ENCODE data around the gene ZNF576. TPM values are rescaled to one million over a fixed set of nuclear protein-coding genes. Genes with fewer than 3 reads are reported as not detected.

The ZNF576 gene
- total RNA-seq, 4 donors from 2014 or later: 9.9 to 18.8 (median 15.2) TPM

- H3K27me3 ChIP-seq: no peaks in the 10 kb centered on the region
- no peak overlapping the region for H3K4me3 ChIP-seq
- no peak overlapping the region for H3K27ac ChIP-seq
- TF ChIP-seq POLR2A (IDR thresholded peaks at IDR 0.05): no peak
- no peak for TF ChIP-seq CTCF (IDR thresholded peaks at IDR 0.05)
- no peak for TF ChIP-seq EP300 (IDR thresholded peaks at IDR 0.05)
- H3K9me3 ChIP-seq: no peaks in the 10 kb centered on the region
- 91% methylated on average over 6 of the region's 6 CpGs for whole genome bisulfite sequencing, 2 donors
- H3K4me1 ChIP-seq: peaks cover 0 to 40% (median 11%) of the 10 kb centered on the region in 4 donors
- H3K36me3 ChIP-seq: peaks cover 0 to 24% (median 0%) of the 10 kb centered on the region in 3 donors
- no peak for DNase-seq (ENCODE audit: low spot score in 2 of 2)
Observed at GRCh38 chr19:43616954-43617353, 20.6 kb downstream of the ZNF576 start.

GRCh38 chr19:43618921-43619261 is 22.5 kb downstream of the ZNF576 start:
- 0 to 2% methylated on average over 14 of the region's 14 CpGs for WGBS, 2 donors
- H3K4me3 ChIP-seq: peak overlapping the region; percentile 59 to 99 (median 92)
- H3K4me1 ChIP-seq: peaks cover 0 to 40% (median 11%) of the 10 kb centered on the region in 4 donors
- TF ChIP-seq EP300 (IDR thresholded peaks at IDR 0.05): no peak
- no peak for TF ChIP-seq CTCF (IDR thresholded peaks at IDR 0.05)
- no peak for TF ChIP-seq POLR2A (IDR thresholded peaks at IDR 0.05)
- H3K36me3 ChIP-seq: peaks cover 0 to 6% (median 0%) of the 10 kb centered on the region in 3 donors
- no peak for DNase-seq (ENCODE audit: low spot score in 2 of 2)
- no peaks in the 10 kb centered on the region for H3K27me3 ChIP-seq
- no peaks in the 10 kb centered on the region for H3K9me3 ChIP-seq
- peak overlapping the region; percentile 94 to 96 (median 96) for H3K27ac ChIP-seq

GRCh38 chr19:43619262-43620060 is 23.1 kb downstream of the ZNF576 start, which contains the start of gene ZNF428:
Gene ZNF428, minus strand, starts transcription at chr19:43619629. Its CDS starts 5,325 bp downstream, at chr19:43614304.
- DNase-seq (ENCODE audit: low spot score in 2 of 2): peak; percentile 66 to 69
- H3K4me3 ChIP-seq: peak within 1 kb of the TSS; percentile 59 to 99 (median 92)
- H3K36me3 ChIP-seq: peaks cover 0 to 7% (median 0%) of the 10 kb centered on the region in 3 donors
- no peaks in the 10 kb centered on the region for H3K9me3 ChIP-seq
- H3K27ac ChIP-seq: peak within 1 kb of the TSS; percentile 94 to 96 (median 96)
- TF ChIP-seq POLR2A (IDR thresholded peaks at IDR 0.05) (peak; percentile 67 to 82), EP300 (IDR thresholded peaks at IDR 0.05) (peak in 1 of 2 donors; percentile 81), CTCF (IDR thresholded peaks at IDR 0.05) (peak in 1 of 5 experiments; percentile 42)
- no peaks in the 10 kb centered on the region for H3K27me3 ChIP-seq
- 0% methylated on average over 48 to 72 of the region's 81 CpGs for WGBS, 2 donors
- peaks cover 0 to 36% (median 11%) of the 10 kb centered on the region in 4 donors for H3K4me1 ChIP-seq

GRCh38 chr19:43620061-43621001 is 23.9 kb downstream of the ZNF576 start:
- peaks cover 0 to 7% (median 2%) of the 10 kb centered on the region in 3 donors for H3K36me3 ChIP-seq
- H3K4me3 ChIP-seq: peak overlapping the region; percentile 59 to 99 (median 92)
- H3K27ac ChIP-seq: peak overlapping the region; percentile 94 to 96 (median 96)
- H3K9me3 ChIP-seq: no peaks in the 10 kb centered on the region
- no peaks in the 10 kb centered on the region for H3K27me3 ChIP-seq
- WGBS, 2 donors: 36 to 40% methylated on average over 21 to 22 of the region's 23 CpGs
- peaks cover 0 to 42% (median 11%) of the 10 kb centered on the region in 4 donors for H3K4me1 ChIP-seq
- TF ChIP-seq EP300 (IDR thresholded peaks at IDR 0.05): no peak
- no peak for TF ChIP-seq POLR2A (IDR thresholded peaks at IDR 0.05)
- no peak for TF ChIP-seq CTCF (IDR thresholded peaks at IDR 0.05)
- DNase-seq (ENCODE audit: low spot score in 2 of 2): no peak

All from tibial nerve (tissue), 4 donors.